NOMO-1 (cell line): ENCODE measurements around the gene FCGR3A.
A peak's percentile ranks its signal among the peaks of the same experiment; 100 is the strongest.

Source experiments
- DNase-seq, 2 experiments: peaks; one replicate each; lab custom pipeline; 2025; ENCODE audit not compliant: unreplicated experiment in 2 of 2; lab: John Stamatoyannopoulos, UW

The FCGR3A gene

DNA sequence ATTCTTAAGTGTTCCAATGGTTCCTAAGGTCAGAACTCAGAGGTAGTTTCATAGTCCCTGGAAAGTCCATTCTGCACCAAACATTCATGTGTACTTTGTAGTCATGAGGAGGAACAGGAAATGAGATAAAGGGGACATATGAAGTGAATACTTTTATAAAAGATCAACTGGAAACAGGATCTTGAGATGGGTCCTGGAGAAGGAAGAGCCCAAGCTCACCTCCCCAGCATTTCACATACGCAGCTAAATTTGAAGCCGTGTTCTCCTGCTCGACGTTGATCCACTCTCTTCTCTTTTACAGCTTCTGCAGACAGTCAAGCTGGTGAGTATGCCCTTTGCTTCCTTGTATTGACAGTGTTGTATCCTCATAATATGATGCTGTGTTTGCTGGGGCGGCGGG lies 43.9 kb downstream of the FCGR3A start:
- DNase-seq = peak in 1 of 2 experiments; percentile 31

DNA sequence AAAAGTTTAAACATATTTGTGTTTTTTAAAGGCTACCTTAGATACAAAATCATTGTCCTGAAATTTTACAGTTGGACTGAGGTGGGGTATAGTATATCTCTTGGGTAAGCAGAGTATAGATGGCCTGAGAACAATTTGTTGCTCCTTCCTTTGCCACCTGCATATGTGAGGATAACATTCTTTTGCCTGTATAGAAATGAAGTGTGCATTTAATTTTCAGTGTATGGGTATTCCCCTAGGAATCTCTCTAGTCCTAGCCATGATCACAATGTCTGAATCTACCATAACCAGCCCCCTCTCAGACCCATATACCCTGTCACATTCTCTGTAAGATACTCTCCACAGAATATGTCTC lies 46.2 kb downstream of the FCGR3A start:
- no peak for DNase-seq

DNA sequence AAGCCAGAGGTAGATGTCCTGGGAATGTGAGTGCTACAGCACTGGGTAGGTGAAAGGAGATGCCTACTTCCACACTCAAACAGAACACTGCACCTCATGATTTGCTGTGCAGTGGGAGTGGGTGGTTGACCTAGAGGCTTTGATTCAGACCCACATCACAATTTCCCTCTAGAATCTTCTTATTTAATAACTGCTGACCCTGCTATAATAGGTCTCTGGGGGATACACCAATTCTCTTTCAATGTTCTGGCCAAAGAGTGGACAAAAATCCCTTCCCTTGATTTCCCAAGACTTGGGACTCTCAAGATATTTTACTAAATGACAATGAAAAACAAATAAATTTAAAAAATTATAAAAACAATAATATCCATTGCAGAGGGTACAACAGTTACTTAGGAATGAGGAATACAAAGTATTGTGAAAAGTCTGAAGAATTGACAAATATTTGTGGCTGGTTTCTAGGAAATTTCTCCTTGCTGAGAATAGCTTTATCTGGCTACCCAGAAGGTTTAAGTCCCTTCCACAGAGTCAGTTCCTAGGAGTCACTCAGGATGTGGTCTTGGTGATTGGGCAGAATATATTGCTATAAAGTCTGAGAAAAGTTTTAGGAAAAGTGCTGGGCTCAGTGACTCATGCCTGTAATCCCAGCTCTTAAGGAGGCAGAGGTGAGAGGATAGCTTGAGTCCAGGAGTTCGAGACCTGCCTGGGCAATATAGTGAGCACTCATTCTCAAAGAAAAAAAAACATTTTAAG lies 46.8 kb downstream of the FCGR3A start:
- no peak for DNase-seq

- no peak for DNase-seq
These were observed 47.4 kb downstream of the FCGR3A start for GRCh38 chr1:161502181-161502580.

DNA sequence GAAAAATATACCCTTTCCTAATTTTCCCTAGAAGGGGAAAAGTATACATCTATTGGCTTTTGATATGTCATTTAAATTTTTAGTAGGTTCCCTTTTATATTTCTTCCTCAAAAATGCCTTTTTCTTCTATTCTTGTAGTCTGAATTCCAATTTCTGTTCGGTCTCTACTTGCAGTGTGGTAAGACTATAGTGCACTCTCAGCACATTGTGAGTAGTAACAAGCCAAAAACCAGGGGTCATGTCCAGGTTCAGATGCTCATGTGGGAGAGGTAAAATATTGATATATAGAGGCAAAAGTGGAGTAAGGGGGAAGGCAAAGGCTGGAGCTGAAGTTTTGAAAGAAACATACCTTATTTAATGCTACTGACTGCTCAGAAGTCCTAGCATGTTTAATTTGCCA lies 48.4 kb downstream of the FCGR3A start:
- peak in 1 of 2 experiments; percentile 7 for DNase-seq

DNA sequence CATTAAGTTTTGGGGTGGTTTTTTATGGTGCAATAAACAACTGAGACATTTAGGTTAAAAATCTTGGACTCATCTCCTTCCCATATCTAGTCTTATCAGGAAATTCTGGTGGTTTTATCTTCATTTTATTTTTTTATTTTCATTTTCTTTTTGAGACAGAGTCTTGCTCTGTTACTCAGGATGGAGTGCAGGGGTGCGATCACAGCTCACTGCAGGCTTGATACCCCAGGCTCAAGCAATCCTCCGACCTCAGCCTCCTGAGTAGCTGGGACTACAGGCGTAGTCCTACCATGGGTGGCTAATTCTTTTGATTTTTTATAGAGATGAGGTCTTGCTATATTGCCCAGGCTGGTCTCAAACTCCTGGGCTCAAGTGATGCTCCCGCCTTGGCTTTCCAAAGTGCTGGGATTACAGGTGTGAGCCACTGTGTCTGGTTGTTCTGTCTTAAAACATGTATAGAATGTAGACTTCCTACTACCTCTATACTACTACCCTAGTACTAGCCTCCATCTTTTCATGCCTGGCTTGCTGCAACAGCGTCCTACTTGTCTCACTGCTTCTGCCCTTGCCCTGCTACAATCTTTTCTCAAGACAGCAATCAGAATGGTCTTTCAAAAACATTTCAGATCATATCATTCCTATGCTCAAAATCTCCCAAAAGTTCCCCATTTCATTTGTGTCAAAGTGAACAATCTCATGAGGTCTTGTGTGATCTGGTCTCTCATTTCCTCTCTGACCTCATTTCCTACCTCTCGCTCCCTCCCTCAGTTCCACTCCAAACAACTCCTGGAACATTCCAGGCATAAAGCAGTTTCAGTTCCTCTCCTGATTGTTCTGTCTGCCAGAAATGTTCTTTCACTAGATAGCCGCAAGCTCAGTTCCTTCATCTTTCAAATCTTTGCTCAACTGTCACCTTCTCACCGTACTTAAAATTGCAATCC lies 50.2 kb downstream of the FCGR3A start:
- peak; percentile 66 to 89 for DNase-seq

- no peak for DNase-seq
These were observed 51.0 kb downstream of the FCGR3A start for GRCh38 chr1:161498646-161499045.

DNA sequence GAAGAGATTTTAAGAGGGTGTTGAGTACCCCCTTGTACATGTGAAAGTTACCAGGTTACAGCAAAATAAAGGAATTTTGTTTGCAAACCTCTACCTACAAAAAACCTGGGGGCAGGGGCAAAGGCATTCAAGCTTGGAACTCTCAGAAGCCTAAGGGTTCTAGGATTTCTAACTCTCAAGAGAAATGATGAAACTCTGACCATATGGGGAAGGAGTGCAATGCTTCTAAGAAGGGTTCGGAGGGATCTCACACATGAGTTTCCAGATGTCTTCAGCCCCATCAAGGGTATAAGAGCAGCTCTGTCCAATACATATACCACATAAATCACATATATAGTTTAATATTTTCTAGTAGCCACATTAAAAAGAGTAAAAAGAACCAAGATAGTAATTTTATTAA lies 51.7 kb downstream of the FCGR3A start:
- DNase-seq = peak in 1 of 2 experiments; percentile 21

GRCh38 chr1:161495490-161495889 lies 54.1 kb downstream of the FCGR3A start:
- peak in 1 of 2 experiments; percentile 30 for DNase-seq

- no peak for DNase-seq
These were observed 55.4 kb downstream of the FCGR3A start for GRCh38 chr1:161494091-161494735.

DNA sequence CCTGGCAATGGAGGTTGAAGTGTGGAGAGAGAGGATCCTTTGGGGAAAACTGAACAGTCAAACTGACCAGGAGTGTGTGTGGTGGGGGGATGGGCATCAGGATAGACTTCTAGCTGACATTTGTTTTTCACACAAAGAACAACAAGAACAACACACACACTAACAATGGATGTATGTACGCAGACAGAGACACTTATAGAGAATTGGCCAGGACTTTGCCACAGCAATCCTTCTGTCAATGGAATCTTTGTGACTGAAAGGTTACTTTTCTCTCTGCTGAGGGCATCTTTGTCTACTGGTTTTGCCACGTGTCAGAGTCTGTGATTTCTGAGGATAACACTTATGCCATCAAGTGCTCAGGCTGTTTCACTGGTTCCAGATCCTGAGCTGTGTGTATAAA lies 56.8 kb downstream of the FCGR3A start:
- DNase-seq = no peak
